Measurements from ENCODE around the gene TMEM123.

DNA sequence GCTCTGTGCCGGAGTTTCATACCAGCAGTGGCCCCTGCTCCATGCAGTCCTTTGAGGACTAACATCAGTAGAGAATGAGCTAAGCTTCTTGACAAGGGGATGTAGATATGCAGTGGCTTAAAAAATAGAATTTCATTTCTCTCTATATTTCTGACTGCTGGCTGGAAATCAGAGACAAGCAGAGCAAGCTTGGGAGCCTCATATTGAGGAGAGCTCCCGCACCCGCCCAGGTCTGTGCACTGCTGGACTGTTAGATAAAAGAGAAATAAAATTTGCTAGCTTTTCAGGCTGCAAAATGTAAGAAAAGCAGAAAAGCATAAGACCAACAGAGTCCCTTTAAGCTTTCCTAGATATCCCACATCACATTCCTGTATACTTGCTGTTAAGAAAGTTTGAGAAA is 46.6 kb upstream of the TMEM123 start:
- no peak for TF ChIP-seq POLR2A (IDR thresholded peaks at IDR 0.05; ENCODE audit: low read depth, low read length)
- no peak for TF ChIP-seq SPI1 (IDR thresholded peaks at IDR 0.05; ENCODE audit: low read depth, low read length)
- TF ChIP-seq POLR2AphosphoS5 (IDR thresholded peaks at IDR 0.05; ENCODE audit: low read depth, low read length), result no peak
- TF ChIP-seq TAF1 (IDR thresholded peaks at IDR 0.05; ENCODE audit: low read depth, low read length), result no peak

Data from GM12891 (cell line).